ENCODE results near the gene SEPHS1.

- TF ChIP-seq CTCF (conservative IDR thresholded peaks at IDR 0.05) = no peak
- no peak for TF ChIP-seq EZH2 (IDR thresholded peaks at IDR 0.05; ENCODE audit: low read depth)
These were observed 75.9 kb downstream of the SEPHS1 start for GRCh38 chr10:13272164-13272571.
